Smooth muscle cell (in vitro differentiated cells): ENCODE measurements around the gene CHP2. TPM values are rescaled to one million over a fixed set of nuclear protein-coding genes. Genes with fewer than 3 reads are reported as not detected.
"Not testable (repeated sequence)": the region's sequence is repeated elsewhere in the genome, so short reads cannot be mapped to it uniquely, and the experiment has no call there.

Experiments
- DNase-seq: peaks from one replicate; lab custom pipeline; 2025; ENCODE audit not compliant: unreplicated experiment; lab: John Stamatoyannopoulos, UW
- H2AFZ ChIP-seq: fragments of 200-600 bp; sonication (generic); 2 replicates; pipeline ENCODE4 v1.6.0; 2016; ENCODE audit warnings: antibody characterized with exemption, low read depth, mild to moderate bottlenecking
- H3F3A ChIP-seq: fragments of 200-600 bp; sonication (generic); 2 replicates; pipeline ENCODE4 v1.6.0; 2017; ENCODE audit warnings: antibody characterized with exemption, low read depth
- H3K27ac ChIP-seq: fragments of 200-600 bp; sonication (generic); 2 replicates; pipeline ENCODE4 v1.5.1; 2016; ENCODE audit warnings: low read depth, mild to moderate bottlenecking
- H3K27me3 ChIP-seq: fragments of 200-600 bp; sonication (generic); 2 replicates; pipeline ENCODE4 v1.6.1; 2016; ENCODE audit warnings: low read depth, mild to moderate bottlenecking
- H3K36me3 ChIP-seq: fragments of 200-600 bp; sonication (generic); 2 replicates; pipeline ENCODE4 v1.5.1; 2016; ENCODE audit warnings: low read depth
- H3K4me1 ChIP-seq: fragments of 200-600 bp; sonication (generic); 2 replicates; pipeline ENCODE4 v1.5.1; 2016; ENCODE audit warnings: low read depth
- H3K4me2 ChIP-seq: fragments of 200-600 bp; sonication (generic); 2 replicates; pipeline ENCODE4 v1.6.0; 2016; ENCODE audit warnings: mild to moderate bottlenecking
- H3K4me3 ChIP-seq: fragments of 200-600 bp; sonication (generic); 2 replicates; pipeline ENCODE4 v1.5.1; 2016; ENCODE audit warnings: mild to moderate bottlenecking
- H3K79me2 ChIP-seq: fragments of 200-600 bp; sonication (generic); 2 replicates; pipeline ENCODE4 v1.6.0; 2016; ENCODE audit warnings: low read depth, mild to moderate bottlenecking
- H3K9ac ChIP-seq: fragments of 200-600 bp; sonication (generic); 2 replicates; pipeline ENCODE4 v1.6.0; 2016; ENCODE audit warnings: low read depth
- H3K9me3 ChIP-seq: fragments of 200-600 bp; sonication (generic); replicated peaks from 2 replicates; pipeline ENCODE4 v1.5.1; 2016; ENCODE audit warnings: low read depth
- H4K20me1 ChIP-seq: fragments of 200-600 bp; sonication (generic); 2 replicates; pipeline ENCODE4 v1.6.0; 2016; ENCODE audit warnings: low read depth
- WGBS: methylation state at CpG from one replicate; pipeline ENCODE4 v1.1.7; 2016; ENCODE audit warnings: low lambda C conversion rate; 5-methylcytosine and 5-hydroxymethylcytosine counted together
- polyA plus RNA-seq: library from polyadenylated mRNA; unstranded; fragments of >200 nt; fragmentation: Nextera tagmentation; extraction: Ambion mirVana; gene quantifications from 2 replicates; pipeline ENCODE4 v1.2.1, GENCODE V29; 2016
- total RNA-seq: library from RNA; depleted of rRNA; stranded (reverse); fragments of >200 nt; gene quantifications from 2 replicates; pipeline ENCODE4 v1.2.3, GENCODE V29; 2014
- TF ChIP-seq, protein P1 (sequence below): fragments of 200-600 bp; sonication (generic); IDR thresholded peaks from 2 replicates; pipeline ENCODE4 v1.5.1; 2017; ENCODE audit warnings: borderline replicate concordance, mild to moderate bottlenecking, antibody characterized with exemption; ENCODE audit not compliant: insufficient read depth, poor library complexity, severe bottlenecking

The CHP2 gene
- total and polyA plus RNA-seq, 2 experiments from 2014 or later = not detected

DNA sequence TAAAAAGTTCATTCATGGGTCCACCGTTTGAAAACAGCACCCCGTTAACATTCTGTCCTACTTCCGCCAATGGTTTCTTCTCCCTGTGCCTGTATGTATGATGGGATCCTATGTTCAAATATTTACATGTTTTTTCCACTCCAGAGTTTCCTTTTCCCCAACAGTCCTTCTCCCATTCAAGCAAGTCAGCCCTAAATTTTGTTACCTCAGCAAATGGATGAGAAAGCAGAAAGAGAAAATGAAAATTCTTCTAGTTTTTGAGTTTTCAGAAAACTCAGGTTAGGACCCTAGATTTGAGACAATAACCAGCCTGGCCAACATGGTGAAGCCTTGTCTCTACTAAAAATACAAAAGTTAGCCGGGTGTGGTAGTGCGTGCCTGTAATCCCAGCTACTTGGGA, 38.3 kb upstream of the CHP2 start:
- Histone ChIP-seq H3F3A (no peaks in the 10 kb centered on the region), H3K27ac (no peak overlapping the region), H3K27me3 (peaks cover 61% of the 10 kb centered on the region), H4K20me1 (no peaks in the 10 kb centered on the region), H3K9me3 (no peaks in the 10 kb centered on the region), H2AFZ (no peak overlapping the region), H3K9ac (no peak overlapping the region), H3K36me3 (no peaks in the 10 kb centered on the region), H3K4me2 (no peak overlapping the region), H3K4me1 (no peaks in the 10 kb centered on the region), H3K4me3 (no peak overlapping the region), H3K79me2 (no peaks in the 10 kb centered on the region)
- TF ChIP-seq, protein P1, sequence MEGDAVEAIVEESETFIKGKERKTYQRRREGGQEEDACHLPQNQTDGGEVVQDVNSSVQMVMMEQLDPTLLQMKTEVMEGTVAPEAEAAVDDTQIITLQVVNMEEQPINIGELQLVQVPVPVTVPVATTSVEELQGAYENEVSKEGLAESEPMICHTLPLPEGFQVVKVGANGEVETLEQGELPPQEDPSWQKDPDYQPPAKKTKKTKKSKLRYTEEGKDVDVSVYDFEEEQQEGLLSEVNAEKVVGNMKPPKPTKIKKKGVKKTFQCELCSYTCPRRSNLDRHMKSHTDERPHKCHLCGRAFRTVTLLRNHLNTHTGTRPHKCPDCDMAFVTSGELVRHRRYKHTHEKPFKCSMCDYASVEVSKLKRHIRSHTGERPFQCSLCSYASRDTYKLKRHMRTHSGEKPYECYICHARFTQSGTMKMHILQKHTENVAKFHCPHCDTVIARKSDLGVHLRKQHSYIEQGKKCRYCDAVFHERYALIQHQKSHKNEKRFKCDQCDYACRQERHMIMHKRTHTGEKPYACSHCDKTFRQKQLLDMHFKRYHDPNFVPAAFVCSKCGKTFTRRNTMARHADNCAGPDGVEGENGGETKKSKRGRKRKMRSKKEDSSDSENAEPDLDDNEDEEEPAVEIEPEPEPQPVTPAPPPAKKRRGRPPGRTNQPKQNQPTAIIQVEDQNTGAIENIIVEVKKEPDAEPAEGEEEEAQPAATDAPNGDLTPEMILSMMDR = no peak
- 93% methylated on average over 5 of the region's 5 CpGs for WGBS
- DNase-seq = no peak

GRCh38 chr16:23722613-23723240, 32.1 kb upstream of the CHP2 start:
- H3K4me3 ChIP-seq, H4K20me1 ChIP-seq, H3K79me2 ChIP-seq, H3F3A ChIP-seq, H3K27ac ChIP-seq, H3K4me2 ChIP-seq, H3K4me1 ChIP-seq, DNase-seq, H3K36me3 ChIP-seq, H3K9me3 ChIP-seq, H3K9ac ChIP-seq, H2AFZ ChIP-seq, H3K27me3 ChIP-seq: not testable (repeated sequence)
- 78% methylated on average over 9 of the region's 9 CpGs for WGBS

DNA sequence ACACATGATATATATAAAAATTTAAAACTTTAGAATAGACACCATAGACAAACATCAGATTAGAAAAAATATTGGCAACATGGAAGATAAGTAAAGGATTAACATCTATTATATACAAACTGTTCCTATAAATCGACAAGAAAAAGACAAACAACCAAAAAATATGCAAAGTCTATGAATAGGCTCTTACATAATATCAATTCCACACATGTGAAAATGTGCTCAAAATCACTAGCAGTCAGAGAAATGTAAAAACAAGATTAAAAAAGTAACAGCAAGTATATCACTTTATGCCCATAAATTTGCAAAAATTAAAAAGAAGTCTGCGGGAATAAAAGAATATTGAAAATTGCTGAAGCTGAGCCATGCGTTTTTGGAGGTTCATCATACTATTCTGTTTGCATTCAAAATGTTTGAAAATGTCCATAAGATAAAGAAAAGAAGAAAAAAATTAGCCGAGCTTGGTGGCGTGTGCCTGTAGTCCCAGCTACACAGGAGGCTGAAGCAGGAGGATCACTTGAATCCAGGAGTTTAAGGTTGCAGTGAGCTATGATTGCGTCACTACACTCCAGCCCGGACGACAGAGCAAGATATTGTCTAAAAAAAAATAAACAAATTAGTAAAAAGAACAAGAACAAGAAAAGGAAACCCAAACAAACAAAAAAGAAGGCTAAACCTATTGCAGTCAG, 30.6 kb upstream of the CHP2 start:
- Histone ChIP-seq H3K27ac (no peak overlapping the region), H3K4me1 (no peaks in the 10 kb centered on the region), H3K79me2 (no peaks in the 10 kb centered on the region), H3K9ac (no peak overlapping the region), H3K36me3 (no peaks in the 10 kb centered on the region), H4K20me1 (no peaks in the 10 kb centered on the region), H3K4me2 (no peak overlapping the region), H3K4me3 (no peak overlapping the region), H3K9me3 (no peaks in the 10 kb centered on the region), H3K27me3 (no peaks in the 10 kb centered on the region), H2AFZ (no peak overlapping the region), H3F3A (no peaks in the 10 kb centered on the region)
- WGBS = 81% methylated on average over 8 of the region's 8 CpGs
- TF ChIP-seq, protein P1 = no peak
- DNase-seq = no peak

GRCh38 chr16:23724785-23725131, 30.1 kb upstream of the CHP2 start:
- Histone ChIP-seq H4K20me1 (no peaks in the 10 kb centered on the region), H3K4me3 (no peak overlapping the region), H3K9me3 (no peaks in the 10 kb centered on the region), H3K4me2 (no peak overlapping the region), H3F3A (no peaks in the 10 kb centered on the region), H3K27ac (no peak overlapping the region), H3K79me2 (no peaks in the 10 kb centered on the region), H3K9ac (no peak overlapping the region), H3K4me1 (no peaks in the 10 kb centered on the region), H3K36me3 (no peaks in the 10 kb centered on the region), H2AFZ (no peak overlapping the region), H3K27me3 (no peaks in the 10 kb centered on the region)
- TF ChIP-seq, protein P1 = no peak
- WGBS = 77% methylated on average over 3 of the region's 3 CpGs
- no peak for DNase-seq
